ENCODE results near the gene WBP11. TPM values are rescaled to one million over a fixed set of nuclear protein-coding genes. Genes with fewer than 3 reads are reported as not detected.
A peak's percentile ranks its signal among the peaks of the same experiment; 100 is the strongest.

WBP11 gene
- total and polyA plus RNA-seq, 2 of the 13 experiments (the other 11 are each of a cell fraction or from before 2014, with no cell fraction given) = 7.6 to 31.0 TPM

- TF ChIP-seq PAXIP1 (CRISPR knock-in tag; conservative IDR thresholded peaks at IDR 0.05) = no peak
- no peak for TF ChIP-seq ATAD3A (CRISPR knock-in tag; IDR thresholded peaks at IDR 0.05)
- TF ChIP-seq ZNF782 (CRISPR knock-in tag; IDR thresholded peaks at IDR 0.05; ENCODE audit: borderline replicate concordance) = no peak
- 0 out of 2 replicates have a peak, but pooled peaks have one; percentile 67 for TF ChIP-seq KAT7 (CRISPR knock-in tag; IDR thresholded peaks at IDR 0.05; ENCODE audit: borderline replicate concordance)
- TF ChIP-seq TRIM22 (IDR thresholded peaks at IDR 0.05) = no peak
- TF ChIP-seq PLRG1 (conservative IDR thresholded peaks at IDR 0.05) = no peak
- TF ChIP-seq TBP (CRISPR knock-in tag; IDR thresholded peaks at IDR 0.05) = no peak
- no peak for TF ChIP-seq ZNF343 (CRISPR knock-in tag; IDR thresholded peaks at IDR 0.05)
- TF ChIP-seq ATF4 (CRISPR knock-in tag; IDR thresholded peaks at IDR 0.05) = peak in 1 of 2 experiments; percentile 29; a peak in 1 of 4 replicates
- no peak; the same call in 1 of the 2 replicates for TF ChIP-seq PHF20 (CRISPR knock-in tag; IDR thresholded peaks at IDR 0.05)
- TF ChIP-seq ARNTL (CRISPR knock-in tag; IDR thresholded peaks at IDR 0.05) = peak; percentile 88
- TF ChIP-seq SIN3B (IDR thresholded peaks at IDR 0.05; ENCODE audit: low read length) = no peak
- no peak for TF ChIP-seq BRF2 (CRISPR knock-in tag; IDR thresholded peaks at IDR 0.05)
- TF ChIP-seq ZNF530 (CRISPR knock-in tag; IDR thresholded peaks at IDR 0.05; ENCODE audit: low read depth) = no peak
- no peak for TF ChIP-seq ZBTB38 (CRISPR knock-in tag; IDR thresholded peaks at IDR 0.05)
- no peak for TF ChIP-seq BHLHE40 (IDR thresholded peaks at IDR 0.05; ENCODE audit: low read length)
- no peak for TF ChIP-seq DNMT1 (CRISPR knock-in tag; IDR thresholded peaks at IDR 0.05)
- TF ChIP-seq PAX8 (CRISPR knock-in tag; IDR thresholded peaks at IDR 0.05; ENCODE audit: borderline replicate concordance) = no peak
- no peak for TF ChIP-seq HNRNPUL1 (IDR thresholded peaks at IDR 0.05; ENCODE audit: low read depth, low read length)
- TF ChIP-seq NFE2 (CRISPR knock-in tag; IDR thresholded peaks at IDR 0.05) = no peak
- TF ChIP-seq SIX4 (CRISPR knock-in tag; IDR thresholded peaks at IDR 0.05) = no peak
- no peak for TF ChIP-seq ELK4 (CRISPR knock-in tag; IDR thresholded peaks at IDR 0.05; ENCODE audit: borderline replicate concordance)
- no peak for TF ChIP-seq ZFAT (CRISPR knock-in tag; conservative IDR thresholded peaks at IDR 0.05)
- 0 out of 2 replicates have a peak, but pooled peaks have one; percentile 20 for TF ChIP-seq ZFP36L1 (CRISPR knock-in tag; IDR thresholded peaks at IDR 0.05)
These were observed 33.2 kb downstream of the WBP11 start (continued) for GRCh38 chr12:14769969-14770495.
